SU-DHL-6 (cell line): ENCODE data around the gene TCAF1.

ENCODE experiments used
- EZH2phosphoT487 ChIP-seq: fragments of 200-600 bp; sonication (generic), shearing (Covaris generic); conservative IDR thresholded peaks from 2 replicates; pipeline ENCODE4 v1.6.1; 2018; ENCODE audit warnings: mild to moderate bottlenecking, antibody characterized with exemption, low read length, moderate library complexity, mixed read lengths
- TF ChIP-seq, protein P1 (sequence below): fragments of 200-600 bp; sonication (generic); IDR thresholded peaks from one replicate; pipeline ENCODE4 v1.5.1; 2017; ENCODE audit warnings: antibody characterized with exemption, mild to moderate bottlenecking, low read length, moderate library complexity; ENCODE audit not compliant: insufficient read depth, poor library complexity, severe bottlenecking

DNA sequence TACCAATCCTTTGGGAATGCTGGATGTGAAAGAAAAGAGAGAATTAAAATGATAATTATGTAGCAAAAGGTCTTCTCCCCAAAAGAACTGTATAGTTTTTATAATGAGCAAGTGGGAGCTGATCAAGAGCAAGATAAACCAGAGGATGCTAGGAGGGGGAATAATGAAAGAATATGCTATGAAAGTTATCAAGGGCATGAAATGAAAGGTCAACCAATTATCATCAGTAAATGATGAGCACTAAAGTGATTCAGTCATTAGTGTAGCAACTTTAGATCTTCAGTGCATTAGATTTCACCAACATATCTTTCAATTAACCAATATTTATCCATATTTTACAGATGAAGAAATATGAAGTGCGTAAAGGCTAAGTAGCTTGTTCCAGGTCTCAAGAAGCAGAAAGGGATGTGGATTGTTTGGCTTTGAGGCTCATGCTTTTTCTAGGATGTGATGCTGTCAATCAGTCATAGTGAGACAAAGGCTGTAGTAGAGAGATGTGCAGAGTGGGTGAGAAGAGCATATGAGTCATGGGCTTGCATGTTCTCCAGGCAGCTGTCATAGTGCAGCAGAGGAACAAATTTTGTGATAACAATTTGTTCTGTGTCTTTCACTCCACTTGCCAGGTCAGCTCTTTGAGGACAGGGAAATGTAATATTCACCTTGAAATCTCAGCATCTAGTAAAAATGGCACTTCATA lies 27.4 kb upstream of the TCAF1 start:
- TF ChIP-seq, protein P1, sequence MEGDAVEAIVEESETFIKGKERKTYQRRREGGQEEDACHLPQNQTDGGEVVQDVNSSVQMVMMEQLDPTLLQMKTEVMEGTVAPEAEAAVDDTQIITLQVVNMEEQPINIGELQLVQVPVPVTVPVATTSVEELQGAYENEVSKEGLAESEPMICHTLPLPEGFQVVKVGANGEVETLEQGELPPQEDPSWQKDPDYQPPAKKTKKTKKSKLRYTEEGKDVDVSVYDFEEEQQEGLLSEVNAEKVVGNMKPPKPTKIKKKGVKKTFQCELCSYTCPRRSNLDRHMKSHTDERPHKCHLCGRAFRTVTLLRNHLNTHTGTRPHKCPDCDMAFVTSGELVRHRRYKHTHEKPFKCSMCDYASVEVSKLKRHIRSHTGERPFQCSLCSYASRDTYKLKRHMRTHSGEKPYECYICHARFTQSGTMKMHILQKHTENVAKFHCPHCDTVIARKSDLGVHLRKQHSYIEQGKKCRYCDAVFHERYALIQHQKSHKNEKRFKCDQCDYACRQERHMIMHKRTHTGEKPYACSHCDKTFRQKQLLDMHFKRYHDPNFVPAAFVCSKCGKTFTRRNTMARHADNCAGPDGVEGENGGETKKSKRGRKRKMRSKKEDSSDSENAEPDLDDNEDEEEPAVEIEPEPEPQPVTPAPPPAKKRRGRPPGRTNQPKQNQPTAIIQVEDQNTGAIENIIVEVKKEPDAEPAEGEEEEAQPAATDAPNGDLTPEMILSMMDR = no peak
- no peak for TF ChIP-seq EZH2phosphoT487
